ENCODE data around the gene HSPA4.
"Not testable (repeated sequence)": the region's sequence is repeated elsewhere in the genome, so short reads cannot be mapped to it uniquely, and the experiment has no call there.

The HSPA4 gene

DNA sequence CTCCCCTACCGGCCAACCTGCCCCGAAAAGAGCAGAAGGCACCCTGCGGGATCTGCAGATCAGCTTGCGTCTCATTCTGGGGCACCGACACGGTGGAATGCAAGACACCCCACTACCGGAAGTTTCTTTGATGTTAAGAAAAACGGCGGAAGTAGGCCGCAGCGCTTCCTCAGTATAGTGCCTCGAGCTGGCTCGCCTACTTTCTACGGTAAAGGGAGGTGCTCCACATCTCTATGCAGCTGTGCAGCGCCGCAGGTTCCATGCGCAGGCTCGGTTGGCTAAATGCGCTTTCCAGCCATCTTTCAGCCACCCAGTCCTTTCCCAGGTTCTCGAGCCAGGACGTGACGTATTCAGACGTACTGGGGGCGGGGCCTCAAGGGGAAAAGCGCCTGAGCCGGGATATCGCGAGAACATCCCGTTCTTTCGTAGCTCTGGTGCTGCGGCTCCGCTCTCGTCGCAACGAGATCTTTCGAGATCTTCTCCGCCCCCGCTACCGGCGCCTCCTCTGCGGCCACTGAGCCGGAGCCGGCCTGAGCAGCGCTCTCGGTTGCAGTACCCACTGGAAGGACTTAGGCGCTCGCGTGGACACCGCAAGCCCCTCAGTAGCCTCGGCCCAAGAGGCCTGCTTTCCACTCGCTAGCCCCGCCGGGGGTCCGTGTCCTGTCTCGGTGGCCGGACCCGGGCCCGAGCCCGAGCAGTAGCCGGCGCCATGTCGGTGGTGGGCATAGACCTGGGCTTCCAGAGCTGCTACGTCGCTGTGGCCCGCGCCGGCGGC lies at the start of gene HSPA4:
Gene HSPA4 (plus strand): TSS at position 472 of the 775 bp plus-strand sequence. CDS start 238 bp downstream, at position 710.
- peak; percentile 89 for DNase-seq (ENCODE audit: low read depth)

DNA sequence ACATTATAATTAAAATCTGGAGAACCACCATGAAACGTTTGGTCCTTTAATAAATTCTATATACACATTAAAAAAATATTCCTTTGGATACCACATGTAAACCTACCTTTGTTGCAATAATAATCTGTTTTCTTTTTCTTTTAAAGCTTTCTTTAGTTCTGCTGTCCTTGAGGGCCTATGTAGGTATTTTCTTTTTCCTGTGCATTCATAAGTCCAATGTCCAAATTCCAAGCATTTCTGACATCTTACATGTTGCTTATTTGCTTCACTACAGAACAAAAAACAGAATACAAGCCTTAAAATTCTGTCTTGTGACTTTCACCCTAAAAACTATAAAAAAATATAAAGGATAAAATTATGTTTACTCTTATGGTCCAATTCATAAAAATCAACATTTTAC lies 45.2 kb upstream of the HSPA4 start:
- no peak for DNase-seq (ENCODE audit: low read depth)

DNA sequence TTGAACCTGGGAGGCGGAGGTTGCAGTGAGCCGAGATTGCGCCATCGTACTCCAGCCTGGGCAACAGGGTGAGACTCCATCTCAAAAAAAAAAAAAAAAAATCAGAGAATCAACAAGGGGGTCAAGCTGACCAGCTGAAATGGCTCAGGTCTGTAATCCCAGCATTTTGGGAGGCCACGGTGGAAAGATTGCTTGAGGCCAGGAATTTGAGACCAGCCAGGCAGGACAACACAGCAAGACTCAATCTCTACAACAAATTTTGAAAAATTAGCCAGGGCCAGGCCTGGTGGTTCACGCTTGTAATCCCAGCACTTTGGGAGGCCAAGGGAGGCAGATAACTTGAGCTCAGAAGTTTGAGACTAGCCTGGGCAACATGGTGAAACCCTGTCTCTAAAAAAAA lies 43.4 kb upstream of the HSPA4 start:
- DNase-seq (ENCODE audit: low read depth) = not testable (repeated sequence)

DNA sequence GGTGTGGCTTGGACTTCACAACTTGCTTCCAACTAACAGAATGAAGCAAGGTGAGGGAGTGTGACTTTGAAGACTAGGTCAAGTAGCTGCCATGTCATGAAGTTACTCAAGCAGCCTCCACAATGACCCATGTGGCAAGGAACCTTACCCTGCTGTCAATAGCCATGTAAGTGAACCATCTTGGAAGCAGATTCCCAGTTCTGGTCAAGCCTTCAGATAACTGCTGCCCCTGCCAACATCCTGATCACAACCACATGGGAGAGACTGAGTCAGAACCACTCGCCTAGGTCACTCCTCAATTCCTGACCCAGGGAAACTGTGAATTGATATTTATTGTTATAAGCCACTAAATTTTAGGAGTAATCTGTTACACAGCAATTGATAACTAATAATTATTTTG lies 36.3 kb upstream of the HSPA4 start:
- no peak for DNase-seq (ENCODE audit: low read depth)

DNA sequence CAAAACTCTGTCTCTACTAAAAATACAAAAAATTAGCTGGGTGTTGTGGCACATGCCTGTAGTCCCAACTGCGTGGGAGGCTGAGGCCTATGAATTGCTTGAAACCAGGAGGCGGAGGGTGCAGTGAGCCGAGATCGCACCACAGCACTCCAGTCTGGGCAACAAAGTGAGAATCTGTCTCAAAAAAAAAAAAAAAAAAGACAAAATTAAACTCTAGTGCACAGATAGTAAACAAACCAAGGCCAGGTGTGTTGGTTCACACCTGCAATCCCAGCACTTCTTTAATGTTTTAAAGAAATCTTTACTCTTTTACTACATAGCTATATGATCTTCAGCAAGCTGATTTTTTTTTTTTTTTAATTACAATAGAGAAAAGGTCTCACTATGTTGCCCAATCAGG lies 33.8 kb upstream of the HSPA4 start:
- DNase-seq (ENCODE audit: low read depth) = no peak

DNA sequence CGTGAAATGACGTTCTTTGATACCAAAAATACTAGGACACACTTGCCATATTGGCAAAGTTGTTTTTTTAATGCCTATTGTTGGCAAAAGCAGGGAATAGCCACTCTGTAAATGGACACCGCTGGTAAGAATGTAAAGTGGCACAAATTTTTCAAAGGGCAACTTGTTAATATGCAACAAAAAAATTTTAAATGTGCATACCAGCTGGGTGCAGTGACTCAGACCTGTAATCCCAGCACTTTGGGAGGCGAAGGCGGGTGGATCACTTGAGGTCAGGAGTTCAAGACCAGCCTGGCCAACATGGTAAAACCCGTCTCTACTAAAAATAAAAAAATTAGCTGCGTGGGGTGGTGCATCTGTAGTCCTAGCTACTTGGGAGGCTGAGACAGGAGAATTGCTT lies 32.3 kb upstream of the HSPA4 start:
- not testable (repeated sequence) for DNase-seq (ENCODE audit: low read depth)

DNA sequence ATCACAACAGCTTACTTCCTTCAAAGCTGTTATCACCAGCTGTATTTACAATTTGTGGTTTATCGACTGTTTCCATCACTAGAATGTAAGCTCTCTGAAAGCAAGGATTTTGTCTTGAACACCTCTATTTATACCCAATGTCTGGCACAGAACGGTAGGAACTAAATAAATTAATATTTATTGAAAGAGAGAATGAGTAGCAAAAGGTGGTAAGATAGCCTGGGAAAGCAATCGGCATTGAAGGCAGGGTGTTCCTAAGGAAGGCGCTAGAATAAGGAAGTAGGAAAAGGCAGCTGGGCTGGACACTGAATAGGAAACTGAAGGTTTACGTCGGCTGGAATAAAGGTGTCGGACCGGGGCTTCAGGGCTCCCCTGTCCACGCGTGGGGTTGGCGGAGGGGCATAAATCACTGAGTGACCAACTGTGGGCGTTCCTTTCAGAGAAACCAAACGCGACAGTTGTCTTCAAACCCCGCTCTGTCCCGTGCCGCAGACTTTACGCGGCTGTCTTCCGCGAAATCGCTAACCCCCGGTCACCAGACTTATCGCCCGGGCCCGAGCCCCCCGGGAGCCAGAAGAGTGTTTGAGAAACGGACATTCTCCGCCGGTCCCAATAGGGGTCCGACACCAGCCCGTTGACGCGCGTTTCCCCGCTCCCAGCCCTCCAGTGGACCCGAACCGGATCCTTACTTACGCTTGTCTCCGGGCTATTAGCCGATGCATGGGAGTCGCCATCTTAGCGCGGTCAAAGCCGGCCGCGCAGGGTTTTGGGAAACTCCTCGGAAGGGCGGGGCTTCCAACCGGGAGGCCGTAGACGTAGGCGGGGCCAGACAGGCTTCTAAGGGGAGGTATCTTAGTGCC lies 25.8 kb upstream of the HSPA4 start, which contains the start of gene ZCCHC10:
Gene ZCCHC10 (minus strand): TSS at position 746 of the 860 bp plus-strand sequence. CDS start 12 bp downstream, at position 734.
- DNase-seq (ENCODE audit: low read depth) = peak; percentile 81

DNA sequence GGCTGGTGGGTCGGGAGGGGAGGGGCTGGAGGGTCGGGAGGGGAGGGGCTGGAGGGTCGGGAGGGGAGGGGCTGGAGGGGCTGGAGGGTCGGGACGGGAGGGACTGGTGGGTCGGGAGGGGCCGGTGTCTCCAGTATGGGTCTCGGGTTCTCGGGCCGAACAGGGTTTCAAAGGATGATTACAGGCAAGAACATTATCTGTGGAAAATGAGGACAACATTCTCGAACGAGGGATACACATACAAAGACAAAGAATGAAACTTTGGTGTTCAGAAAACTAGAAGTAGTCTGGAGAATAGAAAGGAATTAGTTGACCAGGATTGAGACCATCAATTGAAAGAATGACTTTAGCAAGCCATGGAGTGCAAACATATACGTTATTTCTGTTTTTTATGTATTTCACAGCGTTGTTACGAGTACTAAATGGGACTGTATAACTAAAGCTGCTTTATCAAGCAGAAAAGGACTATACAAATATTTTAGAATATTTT lies 25.1 kb upstream of the HSPA4 start:
- DNase-seq (ENCODE audit: low read depth) = no peak

DNA sequence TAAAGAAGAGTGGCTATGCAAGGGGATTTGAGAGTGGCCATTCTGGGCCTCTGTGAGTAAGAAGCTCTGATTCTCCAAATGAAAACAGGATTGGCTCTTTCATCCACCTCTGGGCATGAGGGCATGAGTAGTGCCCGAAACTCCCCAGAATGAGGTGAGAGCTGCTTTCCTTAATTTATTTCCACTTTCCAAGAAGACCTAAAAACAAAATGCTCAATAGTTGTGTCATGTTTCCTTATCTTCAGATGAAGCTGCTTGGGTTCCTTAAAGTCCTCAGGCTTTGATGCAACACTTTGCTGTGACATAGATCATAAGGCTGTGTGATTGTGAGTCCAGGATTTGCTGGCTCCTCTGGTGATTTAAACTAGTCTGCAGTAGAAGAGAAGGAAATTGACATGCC lies 22.4 kb upstream of the HSPA4 start:
- no peak for DNase-seq (ENCODE audit: low read depth)

DNA sequence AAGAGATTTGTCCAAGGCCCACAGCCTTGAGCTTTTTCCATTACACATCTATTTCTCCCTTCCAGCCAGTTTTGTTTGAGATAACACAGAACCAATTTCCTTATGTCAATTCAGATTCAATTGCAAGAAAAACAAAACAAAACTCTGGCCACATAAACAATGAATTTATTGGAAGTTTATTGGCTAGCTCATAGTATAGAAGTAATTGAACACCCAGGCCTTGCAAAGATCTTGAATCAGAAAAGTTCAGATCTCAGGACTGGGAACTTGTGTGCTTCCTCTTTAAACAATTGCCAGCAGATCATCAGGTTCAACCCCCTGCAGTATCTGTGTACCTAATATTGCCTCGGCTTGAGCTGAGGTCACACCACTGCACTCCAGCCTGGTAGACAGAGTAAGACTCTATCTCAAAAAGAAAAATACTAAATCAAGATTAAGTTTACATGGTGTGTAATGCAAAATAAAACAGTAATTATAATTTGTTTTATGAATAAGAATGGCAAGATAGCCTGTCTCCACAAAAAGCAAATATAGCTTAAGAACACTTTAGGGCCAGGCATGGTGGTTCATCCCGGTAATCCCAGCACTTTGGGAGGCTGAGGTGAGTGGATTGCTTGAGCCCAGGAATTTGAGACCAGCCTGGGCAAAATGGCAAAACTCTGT lies 21.3 kb upstream of the HSPA4 start:
- no peak for DNase-seq (ENCODE audit: low read depth)

DNA sequence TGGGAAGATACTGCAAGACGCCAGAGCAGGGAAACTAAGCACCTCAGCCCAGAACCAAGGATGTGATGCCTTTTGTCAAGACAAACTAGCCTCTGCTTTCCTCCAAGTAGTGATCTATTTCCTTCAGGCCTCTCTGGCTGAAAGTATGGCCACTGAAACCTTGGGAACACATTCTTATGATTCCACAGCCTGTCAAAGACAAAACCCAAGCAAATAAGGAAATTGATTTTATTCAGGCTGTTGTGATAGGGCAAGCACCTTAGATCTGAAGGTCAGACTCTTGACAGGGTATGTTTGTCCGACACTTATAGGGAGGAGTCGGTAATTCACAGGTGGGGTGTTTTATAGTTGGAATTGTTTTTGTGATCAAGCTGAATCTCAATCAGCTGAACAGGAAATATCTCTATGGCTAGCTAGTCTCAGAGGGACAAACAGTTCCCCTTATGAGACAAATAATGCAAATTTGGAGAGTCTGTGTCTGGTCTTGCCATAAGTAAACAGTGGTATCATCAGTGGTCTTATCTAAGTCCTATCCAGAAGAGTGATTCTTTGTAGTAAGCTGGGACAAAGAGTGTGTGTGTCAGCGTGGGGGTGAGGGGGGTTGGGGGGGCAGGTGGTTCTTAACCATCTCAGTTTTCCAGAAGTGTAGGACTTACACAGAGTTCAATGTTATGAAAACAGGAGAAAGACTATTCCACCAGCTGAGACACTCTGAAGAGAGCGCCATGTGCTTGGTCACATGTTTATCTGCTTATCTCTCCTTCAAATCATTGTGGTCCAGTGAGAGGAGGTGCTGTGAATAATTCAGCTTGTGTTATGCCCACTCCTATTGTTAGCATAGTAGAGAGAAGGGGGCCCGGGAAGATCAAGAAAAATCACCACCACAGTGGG lies 18.7 kb upstream of the HSPA4 start:
- no peak for DNase-seq (ENCODE audit: low read depth)

DNA sequence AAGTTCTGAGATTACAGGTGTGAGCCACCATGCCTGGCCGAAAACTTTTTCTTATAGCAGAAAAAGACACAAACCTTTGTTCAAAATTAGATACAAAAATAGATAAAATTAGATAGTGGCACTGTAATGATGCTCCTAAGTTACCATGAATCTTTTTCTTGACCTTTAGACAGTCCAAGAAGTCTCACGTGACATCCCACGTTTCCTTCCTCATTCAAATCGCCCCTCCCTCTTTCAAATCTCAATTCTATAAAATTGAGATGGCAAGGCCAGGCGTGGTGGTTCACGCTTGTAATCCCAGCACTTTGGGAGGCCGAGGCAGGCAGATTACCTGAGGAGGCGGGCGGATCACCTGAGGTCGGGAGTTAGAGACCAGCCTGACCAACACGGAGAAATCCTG lies 17.7 kb upstream of the HSPA4 start:
- DNase-seq (ENCODE audit: low read depth) = no peak

DNA sequence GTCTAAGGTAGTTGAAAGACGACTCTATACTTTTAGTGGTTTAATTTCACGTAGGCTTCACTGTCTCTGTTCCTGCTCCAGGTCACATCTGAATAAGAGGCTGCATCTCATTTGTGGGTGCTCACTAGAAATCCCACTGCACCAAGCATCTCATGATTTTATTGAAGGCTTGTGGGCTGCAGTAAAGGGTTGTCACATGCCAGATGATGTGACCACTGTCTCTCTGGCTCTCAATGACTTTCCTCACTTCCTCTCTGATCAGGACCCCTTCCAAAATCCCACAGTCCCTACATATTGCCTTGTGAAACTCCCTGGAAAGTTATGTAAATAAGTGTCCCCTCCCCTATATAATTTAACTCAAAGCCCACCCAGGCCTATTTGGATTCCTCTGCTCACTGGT lies 16.6 kb upstream of the HSPA4 start:
- DNase-seq (ENCODE audit: low read depth) = no peak

DNA sequence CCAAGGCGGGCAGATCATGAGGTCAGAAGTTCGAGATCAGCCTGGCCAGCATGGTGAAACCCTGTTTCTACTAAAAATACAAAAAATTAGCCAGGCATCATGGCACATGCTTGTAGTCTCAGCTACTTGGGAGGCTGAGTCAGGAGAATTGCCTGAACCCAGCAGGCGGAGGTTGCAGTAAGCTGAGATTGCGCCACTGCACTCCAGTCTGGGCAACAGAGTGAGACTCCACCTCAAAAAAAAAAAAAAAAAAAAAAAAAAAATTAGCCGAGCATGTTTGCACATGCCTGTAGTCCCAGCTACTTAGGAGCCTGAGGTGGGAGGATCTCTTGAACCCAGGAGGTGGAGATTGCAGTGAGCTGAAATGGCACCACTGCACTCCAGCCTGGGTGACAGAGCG lies 15.1 kb upstream of the HSPA4 start:
- DNase-seq (ENCODE audit: low read depth) = not testable (repeated sequence)

DNA sequence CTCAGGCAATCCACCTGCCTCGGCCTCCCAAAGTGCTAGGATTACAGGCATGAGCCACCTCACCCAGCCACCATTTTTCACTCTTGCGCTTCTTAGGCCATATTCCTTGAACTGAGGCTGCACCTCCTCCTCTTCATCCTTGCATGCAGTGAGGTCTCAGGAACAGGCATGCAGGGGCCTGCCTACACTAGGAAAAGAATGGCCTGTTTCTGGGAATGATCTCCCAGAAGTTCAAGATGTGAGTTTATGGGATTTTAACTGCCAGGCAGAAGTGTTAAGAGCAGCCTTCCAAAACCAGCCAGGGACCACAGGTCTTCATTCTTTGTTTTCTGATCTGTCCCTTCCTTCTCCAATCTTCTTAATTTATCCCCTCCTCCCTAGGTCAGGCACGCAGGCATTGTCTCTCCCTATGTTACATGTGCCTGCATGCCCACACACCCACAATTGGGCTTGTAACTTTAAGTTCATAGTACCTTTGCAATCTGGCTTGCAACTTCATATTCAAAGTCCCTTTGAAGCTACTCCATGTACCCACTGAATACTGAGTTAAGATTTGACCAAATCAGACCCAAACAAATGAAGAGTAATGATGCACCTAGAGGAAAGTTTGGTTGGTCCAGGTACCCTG lies 10.5 kb upstream of the HSPA4 start:
- no peak for DNase-seq (ENCODE audit: low read depth)

DNA sequence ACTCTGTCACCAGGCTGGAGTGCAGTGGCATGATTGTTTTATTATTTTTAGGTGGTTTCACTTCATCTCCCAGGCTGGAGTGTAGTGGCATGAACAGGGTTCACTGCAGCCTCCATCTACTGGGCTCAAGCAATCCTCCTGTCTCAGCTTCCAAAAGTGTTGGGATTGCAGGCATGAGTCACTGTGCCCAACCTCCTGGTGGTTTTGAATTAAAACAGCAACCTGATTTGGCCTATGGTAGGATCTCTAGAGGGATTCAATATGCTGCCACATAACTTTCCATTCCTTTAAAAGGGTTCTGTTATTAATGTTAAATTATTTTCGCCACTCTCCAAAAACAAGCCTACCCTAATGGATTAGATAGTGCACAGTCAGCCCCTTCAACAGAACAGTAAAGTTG lies 9.9 kb upstream of the HSPA4 start:
- DNase-seq (ENCODE audit: low read depth) = no peak

DNA sequence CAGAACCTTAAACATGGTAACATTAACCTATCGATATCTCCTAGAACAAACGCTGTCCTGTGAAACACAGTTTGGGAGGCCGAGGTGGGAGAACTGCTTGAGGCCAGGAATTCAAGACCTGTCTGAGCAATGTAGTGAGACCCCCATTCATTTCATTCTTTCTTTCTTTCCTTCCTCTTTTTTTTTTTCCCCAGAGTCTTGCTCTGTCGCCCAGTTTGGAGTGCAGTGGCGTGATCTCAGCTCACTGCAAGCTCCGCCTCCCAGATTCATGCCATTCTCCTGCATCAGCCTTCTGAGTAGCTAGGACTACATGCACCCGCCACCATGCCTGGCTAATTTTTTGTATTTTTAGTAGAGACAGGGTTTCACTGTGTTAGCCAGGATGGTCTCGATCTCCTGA lies 5.3 kb upstream of the HSPA4 start:
- DNase-seq (ENCODE audit: low read depth) = not testable (repeated sequence)

DNA sequence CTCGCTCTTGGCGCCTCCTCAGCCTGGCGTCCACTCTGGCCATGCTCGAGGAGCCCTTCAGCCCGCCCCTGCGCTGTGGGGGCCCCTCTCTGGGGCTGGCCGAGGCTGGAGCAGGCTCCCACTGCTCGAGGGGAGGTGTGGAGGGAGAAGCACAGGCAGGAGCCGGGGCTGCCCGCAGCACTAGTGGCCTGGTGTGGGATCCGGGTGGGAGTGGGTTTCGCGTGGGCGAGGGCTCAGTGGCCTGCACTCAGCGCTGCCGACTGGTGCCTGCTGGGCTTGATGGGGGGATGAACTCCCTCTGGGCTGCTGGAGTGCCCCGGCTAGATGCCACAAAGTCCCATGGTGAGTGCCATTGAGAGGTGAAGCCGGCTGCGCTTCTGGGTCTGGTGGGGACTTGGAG lies 4.4 kb upstream of the HSPA4 start:
- DNase-seq (ENCODE audit: low read depth) = no peak

DNA sequence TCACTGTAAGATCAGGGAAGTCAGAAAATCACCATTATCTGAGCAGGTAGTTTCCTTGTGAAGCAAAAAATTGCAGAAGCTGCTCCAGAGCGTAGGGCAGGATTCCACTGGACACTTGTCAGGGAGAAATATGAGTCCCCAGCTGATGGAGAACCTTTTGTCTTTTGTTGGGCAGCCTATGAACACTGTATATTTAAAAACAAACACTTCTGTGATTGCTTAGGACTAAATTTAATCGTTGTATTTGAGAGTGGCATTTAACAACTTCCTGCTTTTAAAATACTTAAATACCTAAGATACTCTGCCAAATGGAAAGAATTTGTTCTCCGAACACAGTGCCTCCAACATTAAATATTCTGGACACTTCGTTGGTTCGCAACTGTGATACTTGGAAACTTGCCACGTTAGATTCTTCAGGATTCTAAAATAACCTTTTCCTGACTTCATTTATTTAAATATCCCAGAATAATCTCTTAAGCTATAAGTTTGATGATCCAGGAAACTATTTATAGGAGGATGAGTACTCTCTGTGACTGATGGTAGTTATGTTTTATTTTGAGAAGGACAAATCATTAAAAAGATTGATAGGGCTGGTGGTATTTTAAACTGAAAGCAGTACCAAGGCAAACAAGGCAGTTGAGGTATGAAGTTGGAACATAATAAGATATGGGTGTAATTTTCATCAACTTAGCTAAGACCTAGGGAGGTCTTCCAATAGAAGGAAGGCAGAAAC lies 2.7 kb upstream of the HSPA4 start:
- DNase-seq (ENCODE audit: low read depth) = no peak

DNA sequence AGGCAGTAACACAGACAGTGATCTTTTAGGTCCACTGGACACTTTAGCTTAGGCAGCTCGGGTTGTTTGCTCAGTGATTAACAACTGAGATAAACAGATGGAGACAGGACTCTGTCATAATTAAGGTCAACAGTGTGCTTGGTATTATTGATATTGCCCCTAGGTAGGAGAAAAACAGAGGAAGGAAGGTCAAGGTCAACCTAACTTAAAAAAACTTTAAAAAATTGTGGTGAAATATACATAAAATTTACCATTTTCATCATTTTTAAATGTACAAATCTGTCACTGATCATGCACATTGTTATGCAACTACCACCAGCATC lies 2.1 kb upstream of the HSPA4 start:
- no peak for DNase-seq (ENCODE audit: low read depth)
